HG03342 (cell line): ENCODE results near the gene DDX60.

Source experiments
- ATAC-seq: cut with Tn5 transposase; IDR thresholded peaks from one replicate; pipeline ENCODE4 v1.9.1; 2021; ENCODE audit warnings: mild to moderate bottlenecking, moderate library complexity; ENCODE audit not compliant: unreplicated experiment

DDX60 gene

DNA sequence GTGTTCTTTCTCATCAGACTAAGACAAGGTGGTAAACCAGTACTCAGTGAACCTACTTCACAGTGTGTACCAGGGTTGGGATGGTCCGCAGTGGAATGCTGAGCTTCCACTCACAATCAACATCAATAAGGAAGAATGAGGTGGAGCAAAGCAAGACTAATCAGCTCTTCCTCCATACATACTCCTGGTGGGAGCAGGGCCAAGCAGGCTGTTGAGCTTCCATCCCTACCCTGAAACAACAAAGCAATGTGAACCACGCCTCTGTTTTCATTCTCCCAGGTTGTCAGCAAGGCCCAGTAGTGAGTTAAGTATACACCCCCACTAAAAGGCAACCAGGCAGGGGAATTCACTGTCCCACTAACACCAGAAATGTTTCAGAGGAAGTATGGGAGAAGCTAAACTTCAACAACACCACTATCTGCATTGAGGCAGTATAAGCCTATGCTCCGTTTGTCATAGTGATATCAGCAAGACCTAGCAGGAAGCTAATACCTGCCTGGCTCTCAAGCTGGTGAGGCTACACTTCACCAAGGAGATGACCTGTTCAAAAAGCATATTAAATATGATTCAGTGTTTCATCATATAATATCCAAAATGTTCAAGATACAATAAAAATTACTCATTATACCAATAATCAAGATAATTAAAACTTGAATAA, 109.5 kb downstream of the DDX60 start:
- ATAC-seq, result no peak

DNA sequence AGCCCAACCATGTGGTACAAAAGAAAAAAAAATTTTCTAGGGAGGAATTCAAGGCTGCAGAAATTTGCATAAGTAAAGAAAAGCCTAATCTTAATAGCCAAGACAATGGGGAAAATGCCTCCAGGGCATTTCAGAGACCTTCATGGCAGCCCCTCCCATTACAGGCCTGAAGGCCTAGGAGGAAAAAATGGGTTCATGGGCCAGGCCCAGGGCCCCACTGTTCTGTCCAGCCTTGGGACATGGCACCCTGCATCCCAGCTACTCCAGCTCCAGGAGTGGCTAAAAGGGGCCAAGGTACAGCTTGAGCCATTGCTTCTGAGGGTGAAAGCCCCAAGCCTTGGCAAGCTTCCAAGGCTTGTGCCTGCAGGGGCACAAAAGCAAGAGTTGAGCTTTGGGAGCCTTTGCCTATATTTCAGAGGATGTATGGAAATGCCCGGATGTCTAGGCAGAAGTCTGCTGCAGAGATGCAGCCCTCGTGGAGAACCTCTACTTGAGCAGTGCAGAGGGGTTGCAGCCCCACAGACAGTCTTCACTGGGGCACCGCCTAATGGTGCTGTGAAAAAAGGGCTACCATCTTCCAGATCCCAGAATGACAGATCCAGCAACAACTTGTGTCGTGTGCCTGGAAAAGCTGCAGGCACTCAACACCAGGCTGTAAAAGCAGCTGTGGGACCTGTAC, 115.2 kb downstream of the DDX60 start:
- no peak for ATAC-seq

DNA sequence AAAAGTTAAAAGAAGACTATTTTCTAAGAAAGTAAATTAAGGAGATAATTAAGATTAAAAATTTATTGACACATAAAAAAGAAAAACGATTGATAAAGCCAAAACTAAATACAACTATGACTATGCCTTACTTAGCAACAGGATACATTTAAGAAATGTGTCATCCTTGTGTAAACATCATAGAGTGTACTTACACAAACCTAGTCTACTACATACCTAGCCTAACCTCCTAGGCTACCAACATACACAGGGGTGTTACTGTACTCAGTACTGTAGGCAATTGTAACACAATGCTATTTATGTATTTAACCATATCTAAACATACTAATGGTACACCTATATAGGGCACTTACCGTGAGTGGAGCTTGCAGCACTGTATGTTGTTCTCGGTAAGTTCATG, 117.9 kb downstream of the DDX60 start:
- no peak for ATAC-seq

DNA sequence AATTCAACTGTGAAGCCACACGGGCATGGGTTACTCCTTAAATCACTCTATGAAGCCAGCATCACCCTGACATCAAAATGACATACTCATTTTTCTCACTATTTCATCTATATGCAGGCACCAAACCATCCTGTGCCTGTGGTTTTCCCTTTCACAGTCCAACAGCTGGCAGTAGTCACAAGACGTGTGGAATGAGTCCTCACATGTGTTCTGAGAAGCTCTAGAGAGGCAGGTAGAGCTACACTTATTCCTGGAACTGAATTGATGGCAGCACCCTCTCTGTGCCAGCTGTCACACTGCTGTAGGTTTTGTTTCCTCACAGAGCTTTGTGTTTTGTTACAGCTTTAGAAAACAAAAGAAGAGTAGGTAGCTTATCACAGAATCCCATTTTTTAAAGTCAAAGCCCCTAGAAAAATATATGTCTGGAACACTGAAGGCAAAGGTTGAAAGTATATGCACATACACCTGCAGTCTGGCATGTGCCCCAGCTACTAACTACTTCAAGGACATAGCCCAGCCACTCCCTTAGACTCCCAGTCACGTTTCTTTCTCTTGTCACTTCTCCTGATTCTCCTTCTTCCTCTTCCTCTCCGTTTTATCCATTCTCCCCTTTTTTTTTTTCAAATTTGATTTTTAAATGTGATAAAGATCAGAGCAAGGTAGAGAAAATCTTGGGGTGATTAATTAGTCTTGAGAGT, 119.1 kb downstream of the DDX60 start:
- ATAC-seq, result peak; percentile 46

DNA sequence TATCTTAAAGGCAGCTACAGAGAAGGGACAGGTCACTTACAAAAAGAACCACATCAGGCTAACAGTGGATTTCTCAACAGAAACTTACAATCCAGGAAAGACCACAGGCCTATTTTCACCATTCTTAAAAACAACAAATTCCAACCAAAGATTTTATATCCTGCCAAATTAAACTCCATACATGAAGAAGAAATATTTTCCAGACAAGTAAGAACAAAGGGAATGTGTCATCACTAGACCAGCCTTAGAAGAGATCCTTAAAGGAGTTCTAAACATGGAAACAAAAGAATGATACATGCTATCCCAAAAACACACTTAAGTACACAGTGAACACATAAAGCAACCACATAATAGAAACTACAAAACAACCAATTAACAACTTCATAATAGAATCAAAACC, 120.6 kb downstream of the DDX60 start:
- no peak for ATAC-seq

DNA sequence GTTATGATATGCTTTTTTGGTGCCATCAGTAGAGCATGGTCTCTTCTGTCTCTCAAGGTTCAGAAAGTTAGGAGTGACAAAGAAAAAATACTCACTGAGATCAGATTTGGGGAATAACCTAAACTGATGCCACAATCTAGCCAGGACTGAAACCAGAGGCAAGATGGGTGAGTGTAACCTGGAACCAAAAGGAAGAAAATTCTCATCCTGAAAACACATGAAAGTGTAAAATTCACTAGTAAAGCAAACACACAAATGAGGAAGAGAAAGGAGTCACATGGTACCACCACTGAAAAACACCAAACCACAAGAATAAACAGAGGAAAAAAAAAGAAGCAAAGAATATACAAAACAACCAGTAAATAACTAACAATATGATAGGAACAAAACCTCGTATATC, 129.8 kb downstream of the DDX60 start:
- ATAC-seq, result peak; percentile 72

DNA sequence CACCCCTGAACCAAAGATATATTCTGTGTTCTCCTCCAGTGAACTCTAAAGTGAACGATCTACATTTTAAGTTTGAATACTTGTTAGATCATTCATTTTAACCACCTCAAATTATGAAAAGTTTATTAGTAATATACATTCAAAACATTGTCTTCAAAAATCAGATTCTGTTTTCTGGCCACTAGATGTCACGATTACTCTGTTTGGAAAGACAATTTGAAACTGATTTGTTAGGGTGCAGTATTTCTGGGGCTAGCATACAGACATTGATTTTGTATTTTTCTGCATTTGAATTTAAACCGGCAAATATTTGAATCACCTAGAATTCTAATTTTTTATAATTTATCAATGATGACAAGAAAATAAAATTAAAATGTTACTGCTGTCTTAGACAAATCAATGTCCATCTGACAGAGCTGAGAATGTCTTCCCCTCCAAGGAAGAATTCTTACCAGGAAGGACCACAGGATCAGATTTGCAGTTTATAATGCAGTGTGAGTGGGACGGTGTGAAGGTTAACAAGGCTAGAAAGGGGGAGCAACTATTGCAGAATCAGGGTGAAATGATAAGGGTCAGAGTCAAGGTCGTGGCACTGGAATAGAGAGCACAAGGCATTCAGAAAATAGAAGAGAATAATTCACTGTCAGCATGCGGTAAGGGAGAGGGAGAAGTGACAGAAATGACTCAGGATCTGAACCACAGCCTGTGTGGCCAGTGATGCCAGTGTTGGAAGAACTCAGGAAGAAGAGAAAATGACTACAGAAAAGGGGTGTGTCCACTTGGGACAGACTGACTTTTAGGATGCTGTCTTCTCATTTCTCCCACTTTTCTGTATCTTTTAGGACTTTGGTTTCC, 134.6 kb downstream of the DDX60 start:
- no peak for ATAC-seq

DNA sequence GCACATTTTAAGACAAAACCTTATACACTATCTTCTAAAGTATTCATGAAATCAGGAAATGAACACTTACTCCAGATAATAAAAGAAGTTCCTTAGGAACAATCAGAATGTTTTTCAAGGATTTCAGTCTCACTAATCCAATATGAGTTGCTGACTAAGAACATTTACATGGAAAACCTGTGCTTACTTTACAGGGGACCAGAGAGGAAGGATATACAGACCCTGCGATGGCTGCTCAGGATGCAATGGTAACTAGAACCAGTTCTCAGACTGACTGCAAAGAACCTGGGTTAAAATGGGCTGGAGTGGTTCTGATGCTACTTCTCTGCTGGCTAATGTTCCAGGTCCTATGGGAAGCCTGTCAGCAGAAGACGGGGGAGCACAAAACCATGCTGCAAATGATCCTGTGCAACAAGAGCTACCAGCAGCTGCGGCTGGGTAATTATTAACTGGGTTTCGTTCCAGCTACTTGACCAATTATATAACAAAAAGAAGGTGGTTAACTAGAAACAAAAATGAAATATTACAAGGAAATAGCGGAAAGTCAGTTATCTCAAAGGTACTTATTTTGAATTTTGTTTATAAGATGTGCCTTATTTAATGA, 140.9 kb downstream of the DDX60 start:
- no peak for ATAC-seq

DNA sequence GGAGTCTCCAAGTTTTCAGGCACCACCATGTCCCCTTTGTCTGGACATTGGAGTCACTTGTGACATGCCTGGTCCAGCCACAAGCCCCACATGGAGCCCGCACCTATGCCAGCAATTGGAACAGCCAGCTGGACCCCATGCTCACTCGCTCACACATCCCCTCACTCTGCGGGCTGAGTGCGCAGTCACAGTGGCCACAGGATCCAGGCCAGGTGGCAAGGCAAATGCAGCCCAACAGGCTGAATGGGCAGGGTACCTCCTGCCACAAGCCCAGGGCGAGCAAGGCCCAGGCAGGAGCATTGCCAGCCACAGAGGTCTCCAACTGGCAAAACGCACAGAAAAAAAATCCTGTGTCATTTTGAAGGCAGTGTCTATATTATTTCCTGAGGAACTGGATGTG, 144.2 kb downstream of the DDX60 start:
- no peak for ATAC-seq

DNA sequence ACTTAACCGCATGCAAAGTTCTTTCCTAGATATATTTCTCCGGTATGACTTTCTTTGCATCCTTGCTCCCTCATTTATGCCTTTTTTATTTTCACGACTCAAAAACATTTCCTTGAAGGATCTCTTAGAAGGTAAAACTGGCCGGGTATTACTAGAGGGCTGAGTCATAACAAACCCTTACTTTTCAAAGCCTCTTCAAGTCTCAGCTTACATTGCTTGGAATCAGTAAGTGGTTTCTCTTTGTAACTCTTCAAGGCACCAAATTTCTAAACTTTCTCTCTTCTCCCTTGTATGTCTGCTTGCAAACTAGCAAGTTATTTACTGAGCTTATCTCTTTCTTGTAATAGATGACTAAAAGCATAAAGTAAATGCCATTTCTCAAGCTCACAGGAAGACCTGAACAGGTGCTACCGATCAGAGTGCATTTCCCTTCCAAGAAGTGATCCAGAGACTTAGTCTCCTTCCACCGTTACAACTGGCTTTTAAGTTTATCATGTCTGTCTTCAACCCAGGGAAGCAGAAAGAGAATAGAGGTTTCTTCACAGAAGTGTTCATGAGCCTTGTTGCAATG, 150.8 kb downstream of the DDX60 start:
- ATAC-seq, result peak; percentile 60
